H1 (cell line): ENCODE measurements around the gene PKNOX1. TPM values are rescaled to one million over a fixed set of nuclear protein-coding genes. Genes with fewer than 3 reads are reported as not detected.
A peak's percentile ranks its signal among the peaks of the same experiment; 100 is the strongest.

Experiments
- CTCF ChIA-PET: fragments of 300-600 bp; sonication (Branson Sonifier 250); formaldehyde crosslinking; loops from one replicate; lab custom pipeline; 2021; ENCODE audit not compliant: partially characterized antibody; lab: Charles Lee
- POLR2A ChIA-PET: fragments of 300-600 bp; sonication (Branson Sonifier 250); formaldehyde crosslinking; loops from one replicate; lab custom pipeline; 2021; ENCODE audit warnings: inconsistent platforms; ENCODE audit not compliant: partially characterized antibody; lab: Charles Lee
- DNase-seq, 2 experiments: peaks; one replicate each; pipeline versions ENCODE4 v3.0.0 to v3.0.0-alpha.2; 2010 to 2022; ENCODE audit warnings: low spot score in 2 of 2, low read depth in 1 of 2, mixed read lengths in 1 of 2
- FAIRE-seq: peaks from 2 replicates; lab custom pipeline; 2011; peaks lifted over from hg19 to GRCh38; lab: Jason Lieb, UNC
- H2AFZ ChIP-seq: 2 replicates; pipeline ENCODE4 v1.8.1; 2012; ENCODE audit warnings: low read length, inconsistent platforms
- H2AK5ac ChIP-seq: 2 replicates; pipeline ENCODE4 v1.6.1; 2013; ENCODE audit warnings: low read depth, low read length
- H2BK120ac ChIP-seq: replicated peaks from 2 replicates; pipeline ENCODE3; 2013; ENCODE audit warnings: low read depth, low read length, inconsistent platforms
- H2BK12ac ChIP-seq: 2 replicates; pipeline ENCODE4 v1.6.1; 2013; ENCODE audit warnings: low read depth, low read length
- H2BK15ac ChIP-seq: 2 replicates; pipeline ENCODE4 v1.6.1; 2013; ENCODE audit warnings: low read length
- H2BK20ac ChIP-seq: 2 replicates; pipeline ENCODE4 v1.6.1; 2013; ENCODE audit warnings: low read length
- H2BK5ac ChIP-seq: 2 replicates; pipeline ENCODE4 v1.6.1; 2013; ENCODE audit warnings: low read depth, low read length
- H3K14ac ChIP-seq: 2 replicates; pipeline ENCODE4 v1.6.1; 2013; ENCODE audit warnings: inconsistent platforms; ENCODE audit not compliant: insufficient read length
- H3K18ac ChIP-seq: 2 replicates; pipeline ENCODE4 v1.6.1; 2013; ENCODE audit warnings: low read length; ENCODE audit errors: extremely low read depth
- H3K23ac ChIP-seq: 2 replicates; pipeline ENCODE4 v1.6.1; 2013; ENCODE audit warnings: inconsistent platforms; ENCODE audit not compliant: insufficient read length
- H3K23me2 ChIP-seq: 2 replicates; pipeline ENCODE4 v1.6.1; 2013; ENCODE audit warnings: low read depth, low read length
- H3K27ac ChIP-seq: 2 replicates; pipeline ENCODE4 v1.6.1; 2011; ENCODE audit warnings: low read depth, low read length, inconsistent platforms
- H3K27me3 ChIP-seq, 4 experiments: replicated peaks in 1 of 4; 1 replicate in 1 of 4; 2 replicates in 3 of 4; pipeline versions ENCODE4 v1.6.1 to v1.8.1; 2011 to 2013; ENCODE audit warnings: low read length in 3 of 4, mild to moderate bottlenecking in 3 of 4, inconsistent platforms in 2 of 4, mixed read lengths in 2 of 4, moderate library complexity in 1 of 4; ENCODE audit not compliant: control insufficient read depth in 3 of 4, insufficient read depth in 3 of 4; ENCODE audit errors: extremely low read depth in 1 of 4
- H3K36me3 ChIP-seq, 4 experiments: 2 replicates each; pipeline versions ENCODE4 v1.6.1 to v1.8.1; 2011 to 2013; ENCODE audit warnings: mild to moderate bottlenecking in 4 of 4, low read length in 3 of 4, moderate library complexity in 2 of 4, control low read depth in 1 of 4, inconsistent platforms in 1 of 4; ENCODE audit not compliant: insufficient read depth in 4 of 4, control insufficient read depth in 2 of 4
- H3K4ac ChIP-seq: replicated peaks from 2 replicates; pipeline ENCODE3; 2013; ENCODE audit warnings: low read length, low read depth, mixed read lengths, inconsistent platforms; ENCODE audit not compliant: insufficient read length
- H3K4me1 ChIP-seq, 4 experiments: replicated peaks in 1 of 4; 1 replicate in 1 of 4; 2 replicates in 3 of 4; pipeline versions ENCODE4 v1.6.1 to v1.8.1; 2011 to 2013; ENCODE audit warnings: low read length in 3 of 4, inconsistent platforms in 2 of 4, mixed read lengths in 1 of 4; ENCODE audit not compliant: insufficient read depth in 4 of 4, control insufficient read depth in 3 of 4
- H3K4me2 ChIP-seq, 2 experiments: 2 replicates each; pipeline versions ENCODE4 v1.6.1 to v1.8.1; 2011 to 2013; ENCODE audit warnings: low read depth in 2 of 2, low read length in 2 of 2, control low read depth in 1 of 2, inconsistent platforms in 1 of 2, mild to moderate bottlenecking in 1 of 2; ENCODE audit not compliant: insufficient read depth in 1 of 2
- H3K4me3 ChIP-seq, 4 experiments: fragments of 200-600, 300-600 bp in 1 of 4; sonication (generic), shearing (Covaris generic), sonication (Bioruptor Twin) in 1 of 4; 2 replicates each; pipeline versions ENCODE4 v1.5.1 to v1.8.1; 2011 to 2016; ENCODE audit warnings: low read length in 4 of 4, low read depth in 3 of 4, control low read depth in 2 of 4, inconsistent platforms in 2 of 4, mild to moderate bottlenecking in 2 of 4, mixed read lengths in 1 of 4, moderate library complexity in 1 of 4; ENCODE audit not compliant: insufficient read depth in 2 of 4; ENCODE audit errors: extremely low read depth in 1 of 4
- H3K56ac ChIP-seq: replicated peaks from 2 replicates; pipeline ENCODE3; 2013; ENCODE audit warnings: low read depth, mild to moderate bottlenecking, mixed read lengths, low read length, inconsistent platforms; ENCODE audit not compliant: insufficient read length
- H3K79me1 ChIP-seq: 2 replicates; pipeline ENCODE4 v1.6.1; 2013; ENCODE audit warnings: low read depth, low read length, control low read depth
- H3K79me2 ChIP-seq, 2 experiments: 2 replicates each; pipeline versions ENCODE4 v1.6.1 to v1.8.1; 2012 to 2013; ENCODE audit warnings: low read length in 2 of 2, mild to moderate bottlenecking in 2 of 2, inconsistent platforms in 1 of 2; ENCODE audit not compliant: insufficient read depth in 2 of 2, control insufficient read depth in 1 of 2
- H3K9ac ChIP-seq, 4 experiments: replicated peaks in 1 of 4; 1 replicate in 1 of 4; 2 replicates in 3 of 4; pipeline versions ENCODE4 v1.6.1 to v1.8.1; 2011 to 2013; ENCODE audit warnings: low read depth in 3 of 4, low read length in 3 of 4, control low read depth in 2 of 4, mild to moderate bottlenecking in 2 of 4, moderate library complexity in 2 of 4, inconsistent platforms in 1 of 4; ENCODE audit errors: extremely low read depth in 1 of 4
- H3K9me3 ChIP-seq, 2 experiments: 2 replicates each; pipeline versions ENCODE4 v1.6.1 to v1.8.1; 2012 to 2013; ENCODE audit warnings: mild to moderate bottlenecking in 2 of 2, moderate library complexity in 2 of 2, control low read depth in 1 of 2, inconsistent platforms in 1 of 2, low read depth in 1 of 2, low read length in 1 of 2, mixed read lengths in 1 of 2; ENCODE audit not compliant: insufficient read depth in 2 of 2
- H4K20me1 ChIP-seq, 2 experiments: replicated peaks in 1 of 2; 2 replicates each; pipeline versions ENCODE3 to v1.8.1; 2011 to 2013; ENCODE audit warnings: inconsistent platforms in 2 of 2, low read length in 2 of 2, mild to moderate bottlenecking in 1 of 2; ENCODE audit not compliant: insufficient read depth in 2 of 2, control insufficient read depth in 1 of 2
- H4K5ac ChIP-seq: 2 replicates; pipeline ENCODE4 v1.6.1; 2013; ENCODE audit warnings: low read length, low read depth, mixed read lengths, inconsistent platforms; ENCODE audit not compliant: insufficient read length
- H4K8ac ChIP-seq: 2 replicates; pipeline ENCODE4 v1.8.0; 2013; ENCODE audit warnings: mild to moderate bottlenecking, moderate library complexity, low read length, inconsistent platforms; ENCODE audit not compliant: insufficient read depth; ENCODE audit errors: extremely low read depth
- H4K91ac ChIP-seq: replicated peaks from 2 replicates; pipeline ENCODE3; 2013; ENCODE audit warnings: low read length, mixed read lengths, inconsistent platforms; ENCODE audit not compliant: insufficient read length
- BRCA1 ChIP-seq: IDR thresholded peaks from 2 replicates; pipeline ENCODE4 v1.6.1; 2012; ENCODE audit warnings: low read depth, low read length, improper control_type of control experiment
- CTBP2 ChIP-seq: IDR thresholded peaks from 2 replicates; pipeline ENCODE4 v1.7.0; 2011; ENCODE audit warnings: borderline replicate concordance, mild to moderate bottlenecking, moderate library complexity, mixed read lengths, low read length; ENCODE audit not compliant: insufficient read depth, insufficient read length
- RAD21 ChIP-seq, 2 experiments: IDR thresholded peaks in 1 of 2; conservative IDR thresholded peaks in 1 of 2; 2 replicates each; pipeline ENCODE4 v1.6.1; 2011; ENCODE audit warnings: low read depth in 2 of 2, low read length in 2 of 2, improper control_type of control experiment in 1 of 2, inconsistent platforms in 1 of 2, mild to moderate bottlenecking in 1 of 2, moderate library complexity in 1 of 2
- ZNF274 ChIP-seq: IDR thresholded peaks from 2 replicates; pipeline ENCODE4 v1.7.0; 2012; ENCODE audit warnings: low read length, borderline replicate concordance; ENCODE audit errors: extremely low read depth
- WGBS, 2 experiments: shearing (Covaris generic) in 1 of 2; methylation state at CpG; one replicate each; pipeline versions ENCODE4 v1.1.6 to v1.1.7; 2013 to 2015; ENCODE audit warnings: low lambda C conversion rate in 2 of 2, mixed read lengths in 2 of 2, inconsistent platforms in 1 of 2, low coverage in 1 of 2, missing lambda C conversion rate in 1 of 2; ENCODE audit not compliant: insufficient replicate concordance in 2 of 2, insufficient coverage in 1 of 2, insufficient read length in 1 of 2; ENCODE audit errors: extremely low coverage in 1 of 2, missing lambda C conversion rate in 1 of 2; 5-methylcytosine and 5-hydroxymethylcytosine counted together
- polyA plus RNA-seq, 7 experiments: library from polyadenylated mRNA; depleted of rRNA in 3 of 7; stranded (reverse) in 5 of 7; unstranded in 2 of 7; fragments of >200 nt in 5 of 7; fragments of 200-250 nt in 2 of 7; gene quantifications; 1 replicate in 5 of 7; 2 replicates in 1 of 7; 4 replicates in 1 of 7; pipeline versions ENCODE4 v1.2.1 to v1.2.3, GENCODE V29; 2011 to 2013; ENCODE audit warnings: missing spikeins in 2 of 7, mixed read lengths in 2 of 7
- total RNA-seq: library from RNA; stranded (reverse); fragmentation: NEBNext Ultra II Directional; extraction: Animal tissue kit (Norgen Biotek cat#: 25700); gene quantifications from 2 replicates; pipeline ENCODE4 v1.2.1, GENCODE V29; 2021

Gene PKNOX1
- total and polyA plus RNA-seq, 2 of the 8 experiments (the other 6 are each of a cell fraction or from before 2014, with no cell fraction given): 20.4 to 31.9 TPM

DNA sequence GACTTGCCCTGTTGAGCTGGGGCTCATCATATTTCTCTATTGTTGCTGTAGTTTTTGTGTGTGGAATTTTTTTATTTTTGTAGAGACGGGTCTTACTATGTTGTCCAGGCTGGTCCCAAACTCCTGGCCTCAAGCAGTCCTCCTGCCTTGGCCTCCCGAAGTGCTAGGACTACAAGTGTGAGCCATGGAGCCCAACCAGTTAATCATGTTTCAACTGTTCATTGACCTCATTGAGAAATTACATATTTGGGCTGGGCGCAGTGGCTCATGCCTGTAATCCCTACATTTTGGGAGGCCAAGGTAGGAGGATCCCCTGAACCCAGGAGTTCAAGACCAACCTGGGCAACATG is 9.2 kb upstream of the PKNOX1 start:
- Histone ChIP-seq H3K56ac (no peak overlapping the region), H3K4me3 (no peak overlapping the region), H2BK15ac (no peak overlapping the region), H2AFZ (no peak overlapping the region), H3K14ac (no peak overlapping the region), H3K79me2 (no peaks in the 10 kb centered on the region), H2BK5ac (peak overlapping the region; percentile 79; the same call in 1 of the 2 replicates), H4K20me1 (no peaks in the 10 kb centered on the region), H2BK20ac (0 out of 2 replicates have a peak overlapping the region, but pooled peaks have one; percentile 100), H4K5ac (peak overlapping the region; percentile 48), H3K27ac (no peak overlapping the region), H3K23me2 (no peaks in the 10 kb centered on the region), H4K91ac (peak overlapping the region; percentile 84), H3K9ac (no peak overlapping the region), H3K9me3 (no peaks in the 10 kb centered on the region), H3K27me3 (no peaks in the 10 kb centered on the region), H3K36me3 (no peaks in the 10 kb centered on the region), H2BK12ac (peak overlapping the region; percentile 99), H3K23ac (no peak overlapping the region), H2AK5ac (peak overlapping the region; percentile 70; the same call in 1 of the 2 replicates), H4K8ac (no peak overlapping the region), H3K79me1 (no peaks in the 10 kb centered on the region), H2BK120ac (peak overlapping the region; percentile 29), H3K18ac (no peak overlapping the region), H3K4me2 (no peak overlapping the region), H3K4ac (no peak overlapping the region), H3K4me1 (peaks cover 0 to 3% (median 0%) of the 10 kb centered on the region in 4 experiments; a peak in 3 of 7 replicates)
- ChIA-PET CTCF (no interaction called here), POLR2A (interaction anchor here (0.6 kb wide), 1 partner anchor 8 kb away, joined by 3 read pairs; no protein-coding TSS in a partner anchor)
- WGBS, 2 experiments: 64% methylated on average over 3 of the region's 3 CpGs; no CpG with 5 or more reads in 1 of the 2 experiments
- DNase-seq (no peak), FAIRE-seq (no peak)
- TF ChIP-seq CTBP2 (no peak), BRCA1 (no peak), RAD21 (IDR thresholded peaks at IDR 0.05 in 1 of 2, conservative IDR thresholded peaks at IDR 0.05 in 1 of 2; ENCODE audit: low read depth in 2 of 2, low read length in 2 of 2) (no peak), ZNF274 (no peak)
